H1 (cell line): Measurements from ENCODE around the gene PREX1.

ENCODE experiments used
- ATF2 ChIP-seq: IDR thresholded peaks from 2 replicates; pipeline ENCODE4 v1.6.1; 2012; ENCODE audit warnings: low read length, inconsistent platforms
- CBX5 ChIP-seq: fragments of 300-800, 300-1000 bp; sonication (generic); IDR thresholded peaks from 2 replicates; pipeline ENCODE4 v1.7.1; 2016; ENCODE audit warnings: antibody characterized with exemption, low read length, low read depth
- CTCF ChIP-seq, 3 experiments: IDR thresholded peaks; 1 replicate in 2 of 3; 2 replicates in 1 of 3; pipeline versions ENCODE4 v1.5.1 to v1.6.1; 2011; ENCODE audit warnings: low read length in 3 of 3, mild to moderate bottlenecking in 3 of 3, inconsistent platforms in 2 of 3, low read depth in 1 of 3, moderate library complexity in 1 of 3; ENCODE audit not compliant: insufficient read depth in 1 of 3; ENCODE audit errors: control extremely low read depth in 1 of 3
- FOSL1 ChIP-seq: IDR thresholded peaks from 2 replicates; pipeline ENCODE4 v1.6.1; 2011; ENCODE audit warnings: mild to moderate bottlenecking, low read depth, low read length, moderate library complexity; ENCODE audit not compliant: insufficient read depth
- JUND ChIP-seq: IDR thresholded peaks from 2 replicates; pipeline ENCODE4 v1.6.1; 2011; ENCODE audit warnings: mild to moderate bottlenecking, improper control_type of control experiment, low read length
- POLR2A ChIP-seq, 2 experiments: IDR thresholded peaks; 1 replicate in 1 of 2; 2 replicates in 1 of 2; pipeline ENCODE4 v1.6.1; 2011; ENCODE audit warnings: low read depth in 2 of 2, low read length in 2 of 2, mild to moderate bottlenecking in 2 of 2; ENCODE audit errors: control extremely low read depth in 1 of 2
- POLR2AphosphoS5 ChIP-seq: IDR thresholded peaks from 2 replicates; pipeline ENCODE4 v1.6.1; 2011; ENCODE audit warnings: low read depth, low read length
- RAD21 ChIP-seq, 2 experiments: IDR thresholded peaks in 1 of 2; conservative IDR thresholded peaks in 1 of 2; 2 replicates each; pipeline ENCODE4 v1.6.1; 2011; ENCODE audit warnings: low read depth in 2 of 2, low read length in 2 of 2, improper control_type of control experiment in 1 of 2, inconsistent platforms in 1 of 2, mild to moderate bottlenecking in 1 of 2, moderate library complexity in 1 of 2
- RFX5 ChIP-seq: IDR thresholded peaks from 2 replicates; pipeline ENCODE4 v1.6.1; 2011; ENCODE audit warnings: low read depth, low read length, improper control_type of control experiment, borderline replicate concordance
- SIN3A ChIP-seq, 2 experiments: IDR thresholded peaks in 1 of 2; conservative IDR thresholded peaks in 1 of 2; 2 replicates each; pipeline ENCODE4 v1.6.1; 2011 to 2012; ENCODE audit warnings: low read length in 2 of 2, improper control_type of control experiment in 1 of 2, low read depth in 1 of 2, mild to moderate bottlenecking in 1 of 2
- SP2 ChIP-seq: IDR thresholded peaks from 2 replicates; pipeline ENCODE4 v1.6.1; 2012; ENCODE audit warnings: mild to moderate bottlenecking, low read length, inconsistent platforms

- TF ChIP-seq CTCF (IDR thresholded peaks at IDR 0.05; ENCODE audit: control extremely low read depth in 1 of 3, insufficient read depth in 1 of 3, low read depth in 1 of 3, low read length in 3 of 3) = no peak
- TF ChIP-seq FOSL1 = no peak
- TF ChIP-seq CBX5 = no peak
- no peak for TF ChIP-seq RAD21 (IDR thresholded peaks at IDR 0.05 in 1 of 2, conservative IDR thresholded peaks at IDR 0.05 in 1 of 2; ENCODE audit: low read depth in 2 of 2, low read length in 2 of 2)
- no peak for TF ChIP-seq JUND
- TF ChIP-seq SIN3A (conservative IDR thresholded peaks at IDR 0.05 in 1 of 2, IDR thresholded peaks at IDR 0.05 in 1 of 2; ENCODE audit: low read depth in 1 of 2, low read length in 2 of 2) = no peak
- TF ChIP-seq ATF2 = no peak
- no peak for TF ChIP-seq POLR2AphosphoS5
- no peak for TF ChIP-seq POLR2A (IDR thresholded peaks at IDR 0.05; ENCODE audit: control extremely low read depth in 1 of 2, low read depth in 2 of 2, low read length in 2 of 2)
- peak; percentile 75 for TF ChIP-seq RFX5
- TF ChIP-seq SP2 = no peak
These were observed 94.5 kb downstream of the PREX1 start for GRCh38 chr20:48733296-48733790.
